Thymus (tissue), 11 donors: ENCODE results near the gene BIRC3. TPM values are rescaled to one million over a fixed set of nuclear protein-coding genes. Genes with fewer than 3 reads are reported as not detected.

ENCODE experiments used
- DNase-seq, 9 donors: peaks; one replicate each; pipeline ENCODE4 v3.0.0-alpha.2; 2013; ENCODE audit warnings: low spot score in 9 of 9, low read depth in 6 of 9, missing footprints in 1 of 9
- H3K27ac ChIP-seq, 2 donors: one replicate each; pipeline ENCODE4 v1.5.1; 2013; ENCODE audit warnings: control low read depth in 1 of 2, low read depth in 1 of 2, low read length in 1 of 2, mild to moderate bottlenecking in 1 of 2, moderate library complexity in 1 of 2
- H3K27me3 ChIP-seq, 2 donors: one replicate each; pipeline ENCODE4 v1.5.1; 2013; ENCODE audit warnings: low read length in 1 of 2; ENCODE audit not compliant: control insufficient read depth in 2 of 2, insufficient read depth in 1 of 2
- H3K36me3 ChIP-seq, 2 donors: one replicate each; pipeline ENCODE4 v1.5.1; 2013; ENCODE audit warnings: low read length in 1 of 2, mild to moderate bottlenecking in 1 of 2, moderate library complexity in 1 of 2; ENCODE audit not compliant: control insufficient read depth in 2 of 2, insufficient read depth in 2 of 2
- H3K4me1 ChIP-seq, 2 donors: one replicate each; pipeline ENCODE4 v1.5.1; 2013; ENCODE audit warnings: low read length in 2 of 2; ENCODE audit not compliant: control insufficient read depth in 2 of 2, insufficient read depth in 2 of 2
- H3K4me3 ChIP-seq, 2 donors: one replicate each; pipeline ENCODE4 v1.5.1; 2013; ENCODE audit warnings: low read length in 2 of 2, control low read depth in 1 of 2, mild to moderate bottlenecking in 1 of 2
- H3K9me3 ChIP-seq, 2 donors: one replicate each; pipeline ENCODE4 v1.5.1; 2013; ENCODE audit warnings: low read length in 1 of 2, mild to moderate bottlenecking in 1 of 2; ENCODE audit not compliant: control insufficient read depth in 2 of 2, insufficient read depth in 1 of 2
- WGBS: extraction: QIAGEN DNeasy Blood & Tissue Kit; methylation state at CpG from one replicate; pipeline ENCODE4 v1.1.7; 2013; 5-methylcytosine and 5-hydroxymethylcytosine counted together
- polyA plus RNA-seq: library from polyadenylated mRNA; stranded (reverse); fragments of 200-250 nt; gene quantifications from one replicate; pipeline ENCODE4 v1.2.3, GENCODE V29; 2013
- total RNA-seq: library from RNA; stranded (reverse); fragments of 120-200 nt; gene quantifications from one replicate; pipeline ENCODE4 v1.2.4, GENCODE V29; 2013
- donor health status: healthy.

BIRC3 gene
- total and polyA plus RNA-seq, 2 donors, result 63.6 to 73.7 TPM

DNA sequence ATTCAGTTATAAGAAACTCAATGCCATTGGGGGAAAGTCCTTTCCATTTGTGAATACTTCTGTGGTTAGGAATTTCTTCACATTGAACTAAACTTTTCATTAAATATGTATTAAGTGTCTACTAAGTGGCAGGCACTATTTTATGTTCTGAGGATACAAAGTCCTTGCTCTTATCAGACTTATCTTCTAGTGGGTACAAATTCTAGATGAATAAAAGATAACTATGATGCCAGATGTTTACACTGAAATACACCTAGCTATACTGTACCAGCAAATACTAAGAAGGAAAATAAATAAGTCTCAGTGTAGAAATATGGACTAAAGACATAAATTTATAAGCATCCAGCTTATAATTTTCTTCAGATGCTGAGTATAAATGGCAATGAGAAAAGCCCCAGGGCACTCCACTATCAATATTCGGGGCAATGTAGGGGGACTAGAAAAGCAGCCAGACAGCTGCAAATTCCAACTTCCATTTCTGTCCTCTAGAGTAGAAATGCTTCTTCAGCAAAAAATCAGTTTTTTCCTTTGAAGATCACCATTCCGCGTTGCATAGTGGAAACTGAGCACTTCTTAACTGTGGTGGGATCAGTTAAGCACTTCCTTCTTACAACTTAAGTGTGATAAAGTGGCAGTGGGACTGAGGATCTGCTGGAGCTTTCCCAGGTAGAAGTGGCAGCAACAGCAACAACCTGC, 11.8 kb upstream of the BIRC3 start:
- Histone ChIP-seq H3K27ac (peak overlapping the region; percentile 79), H3K4me3 (no peak overlapping the region), H3K27me3 (no peaks in the 10 kb centered on the region), H3K4me1 (peaks cover 27 to 35% of the 10 kb centered on the region in 2 donors), H3K36me3 (no peaks in the 10 kb centered on the region), H3K9me3 (peaks cover 5 to 28% of the 10 kb centered on the region in 2 donors)
- DNase-seq, result peak in 1 of 9 donors; percentile 34
- WGBS, result 59% methylated on average over 3 of the region's 3 CpGs

DNA sequence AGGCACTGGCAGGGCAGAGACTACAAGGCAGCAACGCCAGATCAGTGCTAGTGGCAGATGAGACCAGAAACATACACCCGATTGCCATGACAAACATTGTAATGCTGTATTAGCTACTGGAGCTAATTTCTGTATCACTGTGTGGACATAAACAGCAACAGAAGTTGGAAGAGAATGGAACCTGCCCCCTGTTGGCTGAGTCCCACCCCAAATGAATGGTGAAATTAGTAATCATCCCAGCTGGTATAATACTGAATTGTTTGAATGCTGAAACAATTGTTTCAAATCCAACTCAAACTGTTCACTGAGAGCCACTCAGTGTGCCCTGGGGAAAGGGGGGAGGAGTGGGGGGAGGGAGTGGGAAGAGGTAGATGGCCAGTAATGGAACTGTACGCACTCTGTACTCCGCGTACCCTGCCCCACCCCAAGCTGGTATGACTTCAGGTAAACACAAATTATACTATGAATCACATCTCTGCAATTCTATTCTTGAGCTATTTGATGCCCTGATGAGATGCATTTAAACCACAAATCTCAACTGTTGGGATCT, 11.2 kb upstream of the BIRC3 start:
- 85% methylated on average over 5 of the region's 5 CpGs for WGBS
- DNase-seq, result no peak
- Histone ChIP-seq H3K4me1 (peaks cover 22 to 29% of the 10 kb centered on the region in 2 donors), H3K27me3 (no peaks in the 10 kb centered on the region), H3K4me3 (no peak overlapping the region), H3K36me3 (no peaks in the 10 kb centered on the region), H3K27ac (peak overlapping the region; percentile 79), H3K9me3 (peaks cover 5 to 22% of the 10 kb centered on the region in 2 donors)

GRCh38 chr11:102306817-102307726, 10.2 kb upstream of the BIRC3 start:
- Histone ChIP-seq H3K27ac (peak overlapping the region; percentile 79 to 84), H3K27me3 (no peaks in the 10 kb centered on the region), H3K4me3 (peak overlapping the region in 1 of 2 donors; percentile 2), H3K4me1 (peaks cover 20 to 27% of the 10 kb centered on the region in 2 donors), H3K36me3 (no peaks in the 10 kb centered on the region), H3K9me3 (peaks cover 5 to 19% of the 10 kb centered on the region in 2 donors)
- 29% methylated on average over 9 of the region's 9 CpGs for WGBS
- peak in 1 of 9 donors; percentile 76 for DNase-seq

- Histone ChIP-seq H3K4me1 (peaks cover 20 to 27% of the 10 kb centered on the region in 2 donors), H3K36me3 (no peaks in the 10 kb centered on the region), H3K4me3 (no peak overlapping the region), H3K27ac (no peak overlapping the region), H3K9me3 (peaks cover 2 to 13% of the 10 kb centered on the region in 2 donors), H3K27me3 (no peaks in the 10 kb centered on the region)
- no peak for DNase-seq
Observed at GRCh38 chr11:102307727-102308038, 9.6 kb upstream of the BIRC3 start.

GRCh38 chr11:102309621-102310541, 7.4 kb upstream of the BIRC3 start:
- no peak for DNase-seq
- 97% methylated on average over 25 of the region's 25 CpGs for WGBS
- H3K27ac ChIP-seq, result no peak overlapping the region
- no peaks in the 10 kb centered on the region for H3K36me3 ChIP-seq
- no peaks in the 10 kb centered on the region for H3K27me3 ChIP-seq
- H3K9me3 ChIP-seq, result peaks cover 0 to 4% of the 10 kb centered on the region in 2 donors
- H3K4me1 ChIP-seq, result peaks cover 21 to 33% of the 10 kb centered on the region in 2 donors
- no peak overlapping the region for H3K4me3 ChIP-seq

GRCh38 chr11:102312667-102313066, 4.6 kb upstream of the BIRC3 start:
- H3K36me3 ChIP-seq, result no peaks in the 10 kb centered on the region
- DNase-seq, result peak in 1 of 9 donors; percentile 53
- H3K4me1 ChIP-seq, result peaks cover 7 to 18% of the 10 kb centered on the region in 2 donors
- H3K4me3 ChIP-seq, result no peak overlapping the region
- peak overlapping the region in 1 of 2 donors; percentile 74 for H3K27ac ChIP-seq
- 70% methylated on average over 2 of the region's 2 CpGs for WGBS
- H3K27me3 ChIP-seq, result no peaks in the 10 kb centered on the region
- H3K9me3 ChIP-seq, result peaks cover 0 to 4% of the 10 kb centered on the region in 2 donors

DNA sequence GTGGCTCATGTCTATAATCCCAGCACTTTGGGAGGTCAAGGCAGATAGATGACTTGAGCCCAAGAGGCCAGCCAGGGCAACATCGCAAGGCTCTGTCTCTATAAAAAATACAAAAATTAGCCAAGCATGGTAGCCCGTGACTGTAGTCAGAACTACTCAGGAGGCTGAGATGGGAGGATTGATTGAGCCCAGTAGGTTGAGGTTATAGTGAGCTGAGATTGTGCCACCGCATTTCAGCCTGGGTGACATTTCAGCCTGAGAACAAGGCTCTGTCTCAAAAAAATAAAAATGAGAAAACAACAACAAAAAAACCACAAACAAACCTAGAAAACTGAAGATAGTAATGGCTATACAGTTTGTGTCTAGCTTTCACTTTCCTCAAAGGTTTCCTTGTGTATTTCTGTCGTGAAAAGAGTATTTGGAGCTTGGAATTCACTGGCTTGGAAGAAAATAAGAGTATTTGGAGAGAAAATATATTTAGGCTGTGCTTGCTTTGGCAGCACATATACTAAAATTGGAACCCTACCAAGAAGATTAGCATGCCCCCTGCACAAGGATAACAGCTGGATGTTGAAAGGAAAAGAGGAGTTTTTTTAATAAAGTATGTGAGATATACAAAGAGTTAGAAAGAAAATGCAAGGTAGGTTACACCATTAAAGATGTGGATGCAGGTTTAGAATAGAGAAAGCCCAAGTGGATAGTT, 3.9 kb upstream of the BIRC3 start:
- Histone ChIP-seq H3K4me3 (no peak overlapping the region), H3K4me1 (peaks cover 8 to 24% of the 10 kb centered on the region in 2 donors)
- 79% methylated on average over 4 of the region's 4 CpGs for WGBS

GRCh38 chr11:102314784-102315183, 2.5 kb upstream of the BIRC3 start:
- DNase-seq, result no peak
- Histone ChIP-seq H3K4me1 (peaks cover 19 to 34% of the 10 kb centered on the region in 2 donors), H3K9me3 (peaks cover 0 to 2% of the 10 kb centered on the region in 2 donors), H3K27ac (no peak overlapping the region), H3K27me3 (no peaks in the 10 kb centered on the region), H3K36me3 (no peaks in the 10 kb centered on the region), H3K4me3 (no peak overlapping the region)
- WGBS, result 94% methylated on average over 2 of the region's 2 CpGs

More for the DNA sequence above, 3.9 kb upstream of the BIRC3 start:
- no peaks in the 10 kb centered on the region for H3K36me3 ChIP-seq
- H3K9me3 ChIP-seq, result peaks cover 0 to 4% of the 10 kb centered on the region in 2 donors
- H3K27me3 ChIP-seq, result no peaks in the 10 kb centered on the region
- peak in 1 of 9 donors; percentile 25 for DNase-seq
- peak overlapping the region; percentile 74 to 87 for H3K27ac ChIP-seq
